Ishikawa (cell line): ENCODE results near the gene FOXF1.

Experiments used
- CREB1 ChIP-seq: IDR thresholded peaks from 2 replicates; pipeline ENCODE4 v1.6.1; 2012; ENCODE audit warnings: low read depth
- EP300 ChIP-seq: IDR thresholded peaks from 2 replicates; pipeline ENCODE4 v1.6.1; 2012; ENCODE audit warnings: borderline replicate concordance
- MAX ChIP-seq: IDR thresholded peaks from 2 replicates; pipeline ENCODE4 v1.6.1; 2012
- NFIC ChIP-seq: IDR thresholded peaks from 2 replicates; pipeline ENCODE4 v1.6.1; 2012

GRCh38 chr16:86476956-86477534, 33.3 kb upstream of the FOXF1 start:
- no peak for TF ChIP-seq NFIC
- no peak for TF ChIP-seq EP300
- TF ChIP-seq CREB1, result no peak
- no peak for TF ChIP-seq MAX
